OCI-LY1 (cell line): Measurements from ENCODE around the gene VAV2.

Experiments used
- H2AFZ ChIP-seq: fragments of 200-600 bp; sonication (generic), shearing (Covaris generic); 2 replicates; pipeline ENCODE4 v1.6.0; 2014; ENCODE audit warnings: antibody characterized with exemption, mild to moderate bottlenecking, low read length
- H3F3A ChIP-seq: fragments of 200-600 bp; sonication (generic), shearing (Covaris generic); 2 replicates; pipeline ENCODE4 v1.6.0; 2014; ENCODE audit warnings: mild to moderate bottlenecking, antibody characterized with exemption, low read length, moderate library complexity; ENCODE audit not compliant: insufficient read depth
- H3K27ac ChIP-seq: fragments of 200-600 bp; sonication (generic); 2 replicates; pipeline ENCODE4 v1.5.1; 2014; ENCODE audit warnings: low read length, mixed run types, mild to moderate bottlenecking, low read depth; ENCODE audit not compliant: poor library complexity, severe bottlenecking
- H3K27me3 ChIP-seq: fragments of 200-600 bp; sonication (generic); 2 replicates; pipeline ENCODE4 v1.6.0; 2014; ENCODE audit warnings: antibody characterized with exemption, mild to moderate bottlenecking, low read length, moderate library complexity; ENCODE audit not compliant: insufficient read depth
- H3K36me3 ChIP-seq: fragments of 200-600 bp; sonication (generic); 2 replicates; pipeline ENCODE4 v1.6.1; 2014; ENCODE audit warnings: mild to moderate bottlenecking, antibody characterized with exemption, low read length, moderate library complexity, mixed read lengths; ENCODE audit not compliant: insufficient read depth
- H3K4me1 ChIP-seq: fragments of 200-600 bp; sonication (generic); 2 replicates; pipeline ENCODE4 v1.5.1; 2014; ENCODE audit warnings: mild to moderate bottlenecking, low read length, moderate library complexity; ENCODE audit not compliant: insufficient read depth, severe bottlenecking
- H3K4me2 ChIP-seq: fragments of 200-600 bp; sonication (generic), shearing (Covaris generic); 2 replicates; pipeline ENCODE4 v1.6.1; 2014; ENCODE audit warnings: low read length
- H3K4me3 ChIP-seq: fragments of 200-600 bp; sonication (generic); 2 replicates; pipeline ENCODE4 v1.5.1; 2014; ENCODE audit warnings: low read length, low read depth, mild to moderate bottlenecking, mixed read lengths; ENCODE audit not compliant: poor library complexity, severe bottlenecking
- H3K79me2 ChIP-seq: fragments of 200-600 bp; shearing (Covaris generic); 2 replicates; pipeline ENCODE4 v1.6.1; 2016; ENCODE audit warnings: mixed run types, low read length, mixed read lengths; ENCODE audit not compliant: insufficient read depth
- H3K9ac ChIP-seq: fragments of 200-600 bp; sonication (generic), shearing (Covaris generic); 2 replicates; pipeline ENCODE4 v1.6.1; 2014; ENCODE audit warnings: mild to moderate bottlenecking, low read length, mixed read lengths
- H3K9me2 ChIP-seq: fragments of 200-600 bp; sonication (generic), shearing (Covaris generic); 2 replicates; pipeline ENCODE4 v1.6.1; 2014; ENCODE audit warnings: low read depth, mild to moderate bottlenecking, low read length, mixed read lengths
- H3K9me3 ChIP-seq: fragments of 200-600 bp; shearing (Covaris generic); 2 replicates; pipeline ENCODE4 v1.6.1; 2014; ENCODE audit warnings: low read length, mixed read lengths
- H4K20me1 ChIP-seq: fragments of 200-600 bp; sonication (generic), shearing (Covaris generic); 2 replicates; pipeline ENCODE4 v1.6.0; 2016; ENCODE audit warnings: mild to moderate bottlenecking, low read length; ENCODE audit not compliant: insufficient read depth
- CTCF ChIP-seq: fragments of 200-600 bp; sonication (generic), shearing (Covaris generic); IDR thresholded peaks from 2 replicates; pipeline ENCODE4 v1.5.1; 2017; ENCODE audit warnings: mild to moderate bottlenecking, antibody characterized with exemption, low read length, moderate library complexity, mixed read lengths
- EZH2 ChIP-seq: fragments of 200-600 bp; sonication (generic), shearing (Covaris generic); IDR thresholded peaks from 2 replicates; pipeline ENCODE4 v1.8.0; 2017; ENCODE audit warnings: borderline replicate concordance, mixed run types, mild to moderate bottlenecking, antibody characterized with exemption, low read length, moderate library complexity, mixed read lengths

Gene VAV2

GRCh38 chr9:133890583-133890982 is 101.5 kb downstream of the VAV2 start:
- Histone ChIP-seq H3K9me2 (no peaks in the 10 kb centered on the region), H3K4me1 (no peaks in the 10 kb centered on the region), H2AFZ (no peak overlapping the region), H3K4me3 (no peak overlapping the region), H3K36me3 (no peaks in the 10 kb centered on the region), H3K9me3 (no peaks in the 10 kb centered on the region), H3K9ac (no peak overlapping the region), H3K27me3 (no peaks in the 10 kb centered on the region), H4K20me1 (no peaks in the 10 kb centered on the region), H3K27ac (no peak overlapping the region), H3K4me2 (no peak overlapping the region), H3K79me2 (no peaks in the 10 kb centered on the region), H3F3A (no peaks in the 10 kb centered on the region)
- no peak for TF ChIP-seq CTCF
- TF ChIP-seq EZH2, result no peak

DNA sequence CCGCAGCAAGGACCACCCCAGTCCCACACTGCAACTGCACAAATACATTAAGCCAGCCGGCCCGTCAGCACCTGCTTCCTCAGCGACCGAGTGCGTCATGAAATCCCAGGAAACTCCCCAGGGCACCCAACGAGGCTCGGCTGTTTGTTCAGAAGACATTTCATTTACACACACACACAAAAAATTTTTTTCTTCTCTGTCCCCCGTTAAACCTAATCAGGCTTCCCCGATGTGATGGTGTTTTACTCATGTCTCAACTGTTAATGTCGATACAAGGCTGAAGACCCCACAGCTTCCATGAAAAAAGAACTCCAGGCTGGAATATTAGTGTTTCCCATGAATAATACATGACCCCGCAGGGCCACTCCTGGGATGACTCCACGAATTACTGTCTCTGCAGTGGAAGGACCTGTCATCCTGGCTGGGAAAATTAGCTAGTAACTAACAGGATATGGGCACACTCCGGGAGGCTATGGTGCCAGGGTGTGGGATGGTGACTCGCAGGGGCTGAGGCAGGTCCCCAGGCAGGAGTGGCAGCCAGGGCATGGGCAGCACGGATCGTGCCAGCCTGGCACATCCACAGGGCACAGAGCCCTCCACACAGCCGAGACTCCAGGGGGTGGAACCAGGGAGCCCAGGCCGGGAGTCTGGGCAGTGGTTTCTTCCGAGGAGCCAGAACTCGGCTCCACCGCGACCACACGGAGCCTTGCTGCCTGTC is 102.4 kb downstream of the VAV2 start:
- Histone ChIP-seq H3K4me1 (no peaks in the 10 kb centered on the region), H3K27ac (no peak overlapping the region), H3K9me3 (no peaks in the 10 kb centered on the region), H3K9ac (no peak overlapping the region), H3K79me2 (no peaks in the 10 kb centered on the region), H4K20me1 (no peaks in the 10 kb centered on the region), H3K4me2 (no peak overlapping the region), H3F3A (no peaks in the 10 kb centered on the region), H2AFZ (no peak overlapping the region), H3K27me3 (no peaks in the 10 kb centered on the region), H3K9me2 (no peaks in the 10 kb centered on the region), H3K4me3 (no peak overlapping the region), H3K36me3 (no peaks in the 10 kb centered on the region)
- no peak for TF ChIP-seq CTCF
- no peak for TF ChIP-seq EZH2

DNA sequence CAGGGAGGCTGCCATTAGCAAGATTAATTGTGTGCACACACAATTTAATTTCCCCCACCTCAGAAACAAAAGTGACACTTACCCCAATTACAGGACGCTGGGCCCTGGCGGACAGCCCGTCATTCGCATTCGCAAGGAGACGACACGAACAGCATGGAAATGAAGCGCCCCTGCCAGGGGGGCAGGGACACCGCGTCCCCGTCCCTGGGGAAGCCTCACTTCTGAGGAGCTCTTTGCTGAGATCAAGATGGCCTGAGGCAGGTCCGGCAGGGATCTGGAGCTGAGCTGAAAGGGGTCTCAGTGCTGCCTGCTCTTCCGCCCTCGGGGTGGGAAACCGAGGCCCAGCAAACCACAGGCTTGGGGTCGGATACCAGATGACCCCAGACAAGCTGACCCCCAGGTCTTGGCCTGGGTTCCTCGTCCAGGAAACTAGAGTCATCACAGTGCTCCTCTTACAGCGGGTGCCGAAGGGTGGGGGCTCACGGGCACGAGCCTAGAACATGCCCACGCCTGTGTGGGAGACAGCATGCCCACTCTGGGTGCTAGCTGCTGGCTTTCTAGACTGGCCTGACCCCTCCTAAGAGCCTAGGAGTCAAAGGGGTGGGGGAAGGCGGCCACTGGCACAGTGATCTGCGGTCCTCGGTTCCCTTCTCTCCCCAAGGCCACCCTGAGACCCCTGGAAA is 103.2 kb downstream of the VAV2 start:
- no peaks in the 10 kb centered on the region for H3K4me1 ChIP-seq
- no peak overlapping the region for H3K9ac ChIP-seq
- H3K9me2 ChIP-seq, result no peaks in the 10 kb centered on the region
- H3K4me3 ChIP-seq, result no peak overlapping the region
- H2AFZ ChIP-seq, result no peak overlapping the region
- H3K27me3 ChIP-seq, result no peaks in the 10 kb centered on the region
- H3K27ac ChIP-seq, result no peak overlapping the region
- no peaks in the 10 kb centered on the region for H4K20me1 ChIP-seq
- TF ChIP-seq EZH2 (no peak), CTCF (no peak)
- no peaks in the 10 kb centered on the region for H3K9me3 ChIP-seq
- H3K4me2 ChIP-seq, result no peak overlapping the region
- H3K79me2 ChIP-seq, result no peaks in the 10 kb centered on the region
- H3K36me3 ChIP-seq, result no peaks in the 10 kb centered on the region
- H3F3A ChIP-seq, result no peaks in the 10 kb centered on the region
